Fibroblast of lung (primary cell): ENCODE results near the gene TSHZ1. TPM values are rescaled to one million over a fixed set of nuclear protein-coding genes. Genes with fewer than 3 reads are reported as not detected.

ENCODE experiments used
- DNase-seq, 2 donors: peaks; one replicate each; pipeline versions ENCODE4 v3.0.0 to v3.0.0-alpha.2; 2010; ENCODE audit warnings: low read depth in 2 of 2
- H2AFZ ChIP-seq: 2 replicates; pipeline ENCODE4 v1.5.1; 2012; ENCODE audit warnings: low read length, control low read depth, inconsistent platforms
- H3K27ac ChIP-seq: 2 replicates; pipeline ENCODE4 v1.5.1; 2011; ENCODE audit warnings: low read length, control low read depth; ENCODE audit not compliant: insufficient read depth
- H3K27me3 ChIP-seq: 2 replicates; pipeline ENCODE4 v1.5.1; 2011; ENCODE audit warnings: mild to moderate bottlenecking, low read length; ENCODE audit not compliant: control insufficient read depth, insufficient read depth
- H3K36me3 ChIP-seq: 2 replicates; pipeline ENCODE4 v1.5.1; 2011; ENCODE audit warnings: low read length; ENCODE audit not compliant: control insufficient read depth, insufficient read depth
- H3K4me1 ChIP-seq: 2 replicates; pipeline ENCODE4 v1.5.1; 2011; ENCODE audit warnings: low read length; ENCODE audit not compliant: control insufficient read depth, insufficient read depth; ENCODE audit errors: extremely low read depth
- H3K4me2 ChIP-seq: 2 replicates; pipeline ENCODE4 v1.5.1; 2011; ENCODE audit warnings: low read length, control low read depth; ENCODE audit not compliant: insufficient read depth; ENCODE audit errors: extremely low read depth
- H3K4me3 ChIP-seq, 4 experiments: fragments of 200-600 bp in 1 of 4; sonication (generic) in 1 of 4; replicated peaks in 1 of 4; 2 replicates each; pipeline ENCODE4 v1.5.1; 2011 to 2016; ENCODE audit warnings: low read length in 4 of 4, low read depth in 3 of 4, mild to moderate bottlenecking in 3 of 4, control low read depth in 2 of 4, inconsistent platforms in 1 of 4, mixed read lengths in 1 of 4; ENCODE audit not compliant: insufficient read depth in 1 of 4; ENCODE audit errors: control extremely low read depth in 1 of 4
- H3K79me2 ChIP-seq: 2 replicates; pipeline ENCODE4 v1.5.1; 2012; ENCODE audit warnings: mild to moderate bottlenecking, low read length, inconsistent platforms; ENCODE audit not compliant: control insufficient read depth, insufficient read depth
- H3K9ac ChIP-seq: 2 replicates; pipeline ENCODE4 v1.5.1; 2011; ENCODE audit warnings: mild to moderate bottlenecking, low read length, control low read depth; ENCODE audit not compliant: insufficient read depth
- H3K9me3 ChIP-seq: 2 replicates; pipeline ENCODE4 v1.5.1; 2012; ENCODE audit warnings: low read depth, low read length; ENCODE audit not compliant: control insufficient read depth, insufficient read depth
- H4K20me1 ChIP-seq: 2 replicates; pipeline ENCODE4 v1.5.1; 2011; ENCODE audit warnings: low read length; ENCODE audit not compliant: control insufficient read depth, insufficient read depth; ENCODE audit errors: extremely low read depth
- CTCF ChIP-seq, 2 donors: IDR thresholded peaks in 1 of 2; conservative IDR thresholded peaks in 1 of 2; 1 replicate in 1 of 2; 2 replicates in 1 of 2; pipeline ENCODE4 v1.5.1; 2011 to 2012; ENCODE audit warnings: low read length in 2 of 2, control low read depth in 1 of 2, inconsistent platforms in 1 of 2, low read depth in 1 of 2, mild to moderate bottlenecking in 1 of 2
- EZH2 ChIP-seq: IDR thresholded peaks from 2 replicates; pipeline ENCODE4 v1.5.1; 2012; ENCODE audit warnings: low read length, control low read depth, mild to moderate bottlenecking; ENCODE audit errors: missing control alignments
- polyA plus RNA-seq, 2 donors: library from polyadenylated mRNA; depleted of rRNA in 1 of 2; stranded (reverse) in 1 of 2; unstranded in 1 of 2; fragments of >200 nt; gene quantifications; 2 replicates each; pipeline ENCODE4 v1.2.1, GENCODE V29; 2011 to 2012; ENCODE audit warnings: missing spikeins in 1 of 2
- total RNA-seq: library from RNA; depleted of rRNA; stranded (reverse); fragments of >200 nt; gene quantifications from 2 replicates; pipeline ENCODE4 v1.2.1, GENCODE V29; 2014

TSHZ1 gene
- total and polyA plus RNA-seq, 2 donors (not counting 1 experiment from before 2014, with no cell fraction given) = 4.3 TPM

GRCh38 chr18:75250471-75250821 is 39.8 kb downstream of the TSHZ1 start:
- peaks cover 18% of the 10 kb centered on the region for H3K79me2 ChIP-seq
- H3K4me3 ChIP-seq = no peak overlapping the region

GRCh38 chr18:75251466-75251865 is 40.9 kb downstream of the TSHZ1 start:
- peaks cover 18% of the 10 kb centered on the region for H3K79me2 ChIP-seq
- H3K9me3 ChIP-seq = no peaks in the 10 kb centered on the region
- no peak overlapping the region for H2AFZ ChIP-seq
- H3K4me3 ChIP-seq = no peak overlapping the region
- no peak overlapping the region for H3K9ac ChIP-seq
- H3K27me3 ChIP-seq = no peaks in the 10 kb centered on the region
- H3K4me2 ChIP-seq = no peak overlapping the region
- TF ChIP-seq CTCF (conservative IDR thresholded peaks at IDR 0.05 in 1 of 2, IDR thresholded peaks at IDR 0.05 in 1 of 2; ENCODE audit: low read depth in 1 of 2, low read length in 2 of 2) (no peak), EZH2 (no peak)
- H3K27ac ChIP-seq = no peak overlapping the region
- peaks cover 12% of the 10 kb centered on the region for H3K4me1 ChIP-seq
- DNase-seq = no peak
- no peaks in the 10 kb centered on the region for H4K20me1 ChIP-seq
- no peaks in the 10 kb centered on the region for H3K36me3 ChIP-seq

More at GRCh38 chr18:75250471-75250821, 39.8 kb downstream of the TSHZ1 start:
- Histone ChIP-seq H2AFZ (no peak overlapping the region), H3K36me3 (no peaks in the 10 kb centered on the region), H3K4me2 (no peak overlapping the region), H4K20me1 (no peaks in the 10 kb centered on the region), H3K9ac (no peak overlapping the region), H3K27me3 (no peaks in the 10 kb centered on the region), H3K27ac (no peak overlapping the region), H3K9me3 (no peaks in the 10 kb centered on the region), H3K4me1 (peaks cover 12% of the 10 kb centered on the region)
- no peak for TF ChIP-seq CTCF (conservative IDR thresholded peaks at IDR 0.05 in 1 of 2, IDR thresholded peaks at IDR 0.05 in 1 of 2; ENCODE audit: low read depth in 1 of 2, low read length in 2 of 2)
- no peak for TF ChIP-seq EZH2
- DNase-seq = no peak

- H3K27ac ChIP-seq = no peak overlapping the region
- H3K36me3 ChIP-seq = no peaks in the 10 kb centered on the region
- no peaks in the 10 kb centered on the region for H4K20me1 ChIP-seq
- no peak overlapping the region for H3K4me3 ChIP-seq
- H3K9ac ChIP-seq = no peak overlapping the region
- no peak for TF ChIP-seq EZH2
- no peak for TF ChIP-seq CTCF (conservative IDR thresholded peaks at IDR 0.05 in 1 of 2, IDR thresholded peaks at IDR 0.05 in 1 of 2; ENCODE audit: low read depth in 1 of 2, low read length in 2 of 2)
- peak overlapping the region; percentile 36 for H3K4me2 ChIP-seq
- peaks cover 12% of the 10 kb centered on the region for H3K4me1 ChIP-seq
- no peak overlapping the region for H2AFZ ChIP-seq
- no peaks in the 10 kb centered on the region for H3K9me3 ChIP-seq
- H3K27me3 ChIP-seq = no peaks in the 10 kb centered on the region
- H3K79me2 ChIP-seq = peaks cover 18% of the 10 kb centered on the region
- DNase-seq = peak in 1 of 2 donors; percentile 37
Measured at GRCh38 chr18:75252136-75252535, 41.5 kb downstream of the TSHZ1 start.
